Measurements from ENCODE around the gene PRELID3B. TPM values are rescaled to one million over a fixed set of nuclear protein-coding genes. Genes with fewer than 3 reads are reported as not detected.

PRELID3B gene
- total and polyA plus RNA-seq, 10 of the 15 experiments (the other 5 are each of a cell fraction or from before 2014, with no cell fraction given): 72.5 to 151 (median 124) TPM

DNA sequence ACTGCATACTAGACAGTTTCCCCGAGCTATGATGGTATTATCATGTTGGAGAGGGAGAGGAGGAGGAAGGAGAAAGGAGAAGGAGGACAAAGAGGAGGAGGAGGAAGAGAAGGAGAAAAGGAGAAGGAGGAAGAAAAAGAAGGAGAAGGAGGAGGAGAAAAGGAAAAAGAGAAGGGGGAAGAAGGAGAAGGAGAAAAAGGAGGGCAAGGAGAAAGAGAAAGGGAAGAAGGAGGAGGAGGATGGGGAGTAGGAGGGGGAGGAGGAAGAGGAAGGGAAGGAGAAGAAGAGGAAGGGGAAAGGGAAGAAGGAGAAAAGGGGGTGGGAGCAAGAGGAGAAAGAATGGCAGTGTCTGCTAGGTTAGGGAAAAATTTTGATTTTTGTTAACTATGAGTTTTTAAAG is 35.1 kb upstream of the PRELID3B start (continued):
- TF ChIP-seq CBX5 (IDR thresholded peaks at IDR 0.05; ENCODE audit: low read depth): no peak
- TF ChIP-seq MEF2B (IDR thresholded peaks at IDR 0.05; ENCODE audit: partially characterized antibody, poor library complexity, severe bottlenecking): no peak

DNA sequence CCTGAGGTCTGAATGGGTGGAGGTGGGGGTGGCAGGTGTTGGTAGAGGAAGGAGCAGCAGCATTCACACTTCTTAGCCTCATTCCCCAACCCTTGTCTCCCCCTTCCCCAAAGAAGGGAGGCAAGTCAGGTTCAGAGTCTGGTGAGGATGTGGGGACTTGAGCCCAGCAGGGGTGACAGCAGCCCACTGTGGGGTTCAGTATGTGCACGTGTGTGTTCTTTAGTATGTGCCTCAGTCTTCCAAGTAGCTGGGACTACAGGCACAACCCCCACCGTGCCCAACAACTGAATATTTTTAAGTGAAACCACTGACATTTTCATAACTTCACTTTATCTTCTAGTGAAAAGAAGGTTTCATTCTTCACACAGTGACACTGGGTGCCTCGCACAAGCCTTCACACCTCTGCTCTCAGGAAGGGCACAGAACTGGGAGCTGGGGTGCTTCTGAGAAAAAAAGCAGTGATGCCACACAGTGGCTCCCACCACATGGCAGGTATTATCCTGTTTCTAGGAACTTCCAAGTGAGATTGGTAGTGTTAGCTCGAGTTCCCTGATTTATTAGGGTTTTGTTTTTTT is 33.4 kb upstream of the PRELID3B start:
- no peak for ATAC-seq
- Histone ChIP-seq H3K36me3 (ENCODE audit: control insufficient read depth in 2 of 2, insufficient read depth in 2 of 2, low read length in 1 of 2) (no peaks in the 10 kb centered on the region), H3K79me2 (ENCODE audit: control insufficient read depth, insufficient read depth, low read length) (no peaks in the 10 kb centered on the region), H3K9ac (ENCODE audit: control insufficient read depth, insufficient read depth, low read length) (no peak overlapping the region), H3K9me3 (replicated peaks; ENCODE audit: control insufficient read depth, insufficient read depth, low read length) (no peaks in the 10 kb centered on the region), H3K4me1 (ENCODE audit: control insufficient read depth, insufficient read depth, low read length) (peaks cover 3% of the 10 kb centered on the region), H3K27me3 (replicated peaks in 1 of 2; ENCODE audit: control insufficient read depth in 2 of 2, insufficient read depth in 2 of 2, low read length in 1 of 2) (peaks cover 5 to 6% of the 10 kb centered on the region in 2 experiments), H4K20me1 (ENCODE audit: control insufficient read depth, insufficient read depth) (no peaks in the 10 kb centered on the region), H2AFZ (ENCODE audit: control insufficient read depth, low read depth, low read length) (no peak overlapping the region), H3K4me2 (ENCODE audit: control insufficient read depth, insufficient read depth) (no peak overlapping the region), H3K27ac (ENCODE audit: control insufficient read depth, insufficient read depth) (no peak overlapping the region), H3K4me3 (no peak overlapping the region)
- POLR2A ChIA-PET: no interaction called here
- FAIRE-seq: no peak
- intact Hi-C loops (cut with micrococcal nuclease; ENCODE audit: unreplicated experiment): no loop called here
- WGBS (ENCODE audit: insufficient coverage, insufficient replicate concordance, low lambda C conversion rate, missing lambda C conversion rate): 37% methylated on average over 4 of the region's 4 CpGs
- in situ Hi-C loops (cut with MboI): no loop called here
- RAD21 ChIA-PET (ENCODE audit: unreplicated experiment): interaction anchor here (0.6 kb wide), 1 partner anchor 419 kb away, joined by 4 read pairs; no protein-coding TSS in a partner anchor
- BruUV-seq (replicated peaks): no TSS peak
- CTCF ChIA-PET: interaction anchor here (1.4 kb wide), 1 partner anchor 12 kb away, joined by 4 read pairs; no protein-coding TSS in a partner anchor
- SMC1A ChIA-PET (ENCODE audit: uncharacterized antibody, unreplicated experiment): no interaction called here
- DNase-seq (ENCODE audit: low read depth, low spot score): no peak
- TF ChIP-seq, protein P1, sequence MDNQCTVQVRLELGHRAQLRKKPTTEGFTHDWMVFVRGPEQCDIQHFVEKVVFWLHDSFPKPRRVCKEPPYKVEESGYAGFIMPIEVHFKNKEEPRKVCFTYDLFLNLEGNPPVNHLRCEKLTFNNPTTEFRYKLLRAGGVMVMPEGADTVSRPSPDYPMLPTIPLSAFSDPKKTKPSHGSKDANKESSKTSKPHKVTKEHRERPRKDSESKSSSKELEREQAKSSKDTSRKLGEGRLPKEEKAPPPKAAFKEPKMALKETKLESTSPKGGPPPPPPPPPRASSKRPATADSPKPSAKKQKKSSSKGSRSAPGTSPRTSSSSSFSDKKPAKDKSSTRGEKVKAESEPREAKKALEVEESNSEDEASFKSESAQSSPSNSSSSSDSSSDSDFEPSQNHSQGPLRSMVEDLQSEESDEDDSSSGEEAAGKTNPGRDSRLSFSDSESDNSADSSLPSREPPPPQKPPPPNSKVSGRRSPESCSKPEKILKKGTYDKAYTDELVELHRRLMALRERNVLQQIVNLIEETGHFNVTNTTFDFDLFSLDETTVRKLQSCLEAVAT (IDR thresholded peaks at IDR 0.05): no peak
- TF ChIP-seq, protein P2, sequence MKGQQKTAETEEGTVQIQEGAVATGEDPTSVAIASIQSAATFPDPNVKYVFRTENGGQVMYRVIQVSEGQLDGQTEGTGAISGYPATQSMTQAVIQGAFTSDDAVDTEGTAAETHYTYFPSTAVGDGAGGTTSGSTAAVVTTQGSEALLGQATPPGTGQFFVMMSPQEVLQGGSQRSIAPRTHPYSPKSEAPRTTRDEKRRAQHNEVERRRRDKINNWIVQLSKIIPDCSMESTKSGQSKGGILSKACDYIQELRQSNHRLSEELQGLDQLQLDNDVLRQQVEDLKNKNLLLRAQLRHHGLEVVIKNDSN (IDR thresholded peaks at IDR 0.05; ENCODE audit: borderline replicate concordance, extremely low read length, insufficient read depth, low read depth, low read length): no peak
- TF ChIP-seq, protein P3, sequence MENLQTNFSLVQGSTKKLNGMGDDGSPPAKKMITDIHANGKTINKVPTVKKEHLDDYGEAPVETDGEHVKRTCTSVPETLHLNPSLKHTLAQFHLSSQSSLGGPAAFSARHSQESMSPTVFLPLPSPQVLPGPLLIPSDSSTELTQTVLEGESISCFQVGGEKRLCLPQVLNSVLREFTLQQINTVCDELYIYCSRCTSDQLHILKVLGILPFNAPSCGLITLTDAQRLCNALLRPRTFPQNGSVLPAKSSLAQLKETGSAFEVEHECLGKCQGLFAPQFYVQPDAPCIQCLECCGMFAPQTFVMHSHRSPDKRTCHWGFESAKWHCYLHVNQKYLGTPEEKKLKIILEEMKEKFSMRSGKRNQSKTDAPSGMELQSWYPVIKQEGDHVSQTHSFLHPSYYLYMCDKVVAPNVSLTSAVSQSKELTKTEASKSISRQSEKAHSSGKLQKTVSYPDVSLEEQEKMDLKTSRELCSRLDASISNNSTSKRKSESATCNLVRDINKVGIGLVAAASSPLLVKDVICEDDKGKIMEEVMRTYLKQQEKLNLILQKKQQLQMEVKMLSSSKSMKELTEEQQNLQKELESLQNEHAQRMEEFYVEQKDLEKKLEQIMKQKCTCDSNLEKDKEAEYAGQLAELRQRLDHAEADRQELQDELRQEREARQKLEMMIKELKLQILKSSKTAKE (IDR thresholded peaks at IDR 0.05; ENCODE audit: low read depth, poor library complexity, severe bottlenecking): no peak
- TF ChIP-seq, protein P4, sequence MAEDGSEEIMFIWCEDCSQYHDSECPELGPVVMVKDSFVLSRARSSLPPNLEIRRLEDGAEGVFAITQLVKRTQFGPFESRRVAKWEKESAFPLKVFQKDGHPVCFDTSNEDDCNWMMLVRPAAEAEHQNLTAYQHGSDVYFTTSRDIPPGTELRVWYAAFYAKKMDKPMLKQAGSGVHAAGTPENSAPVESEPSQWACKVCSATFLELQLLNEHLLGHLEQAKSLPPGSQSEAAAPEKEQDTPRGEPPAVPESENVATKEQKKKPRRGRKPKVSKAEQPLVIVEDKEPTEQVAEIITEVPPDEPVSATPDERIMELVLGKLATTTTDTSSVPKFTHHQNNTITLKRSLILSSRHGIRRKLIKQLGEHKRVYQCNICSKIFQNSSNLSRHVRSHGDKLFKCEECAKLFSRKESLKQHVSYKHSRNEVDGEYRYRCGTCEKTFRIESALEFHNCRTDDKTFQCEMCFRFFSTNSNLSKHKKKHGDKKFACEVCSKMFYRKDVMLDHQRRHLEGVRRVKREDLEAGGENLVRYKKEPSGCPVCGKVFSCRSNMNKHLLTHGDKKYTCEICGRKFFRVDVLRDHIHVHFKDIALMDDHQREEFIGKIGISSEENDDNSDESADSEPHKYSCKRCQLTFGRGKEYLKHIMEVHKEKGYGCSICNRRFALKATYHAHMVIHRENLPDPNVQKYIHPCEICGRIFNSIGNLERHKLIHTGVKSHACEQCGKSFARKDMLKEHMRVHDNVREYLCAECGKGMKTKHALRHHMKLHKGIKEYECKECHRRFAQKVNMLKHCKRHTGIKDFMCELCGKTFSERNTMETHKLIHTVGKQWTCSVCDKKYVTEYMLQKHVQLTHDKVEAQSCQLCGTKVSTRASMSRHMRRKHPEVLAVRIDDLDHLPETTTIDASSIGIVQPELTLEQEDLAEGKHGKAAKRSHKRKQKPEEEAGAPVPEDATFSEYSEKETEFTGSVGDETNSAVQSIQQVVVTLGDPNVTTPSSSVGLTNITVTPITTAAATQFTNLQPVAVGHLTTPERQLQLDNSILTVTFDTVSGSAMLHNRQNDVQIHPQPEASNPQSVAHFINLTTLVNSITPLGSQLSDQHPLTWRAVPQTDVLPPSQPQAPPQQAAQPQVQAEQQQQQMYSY (CRISPR knock-in tag; IDR thresholded peaks at IDR 0.05): no peak
- TF ChIP-seq IKZF2 (IDR thresholded peaks at IDR 0.05): no peak
- TF ChIP-seq CREB1 (IDR thresholded peaks at IDR 0.05; ENCODE audit: low read depth): no peak
- no peak for TF ChIP-seq RUNX3 (IDR thresholded peaks at IDR 0.05; ENCODE audit: low read length)
- TF ChIP-seq CEBPB (IDR thresholded peaks at IDR 0.05; ENCODE audit: borderline replicate concordance in 1 of 2, low read depth in 2 of 2, low read length in 2 of 2): no peak
- no peak for TF ChIP-seq RFX5 (IDR thresholded peaks at IDR 0.05; ENCODE audit: low read depth, low read length)
- TF ChIP-seq STAT1 (conservative IDR thresholded peaks at IDR 0.05): no peak
- TF ChIP-seq DPF2 (IDR thresholded peaks at IDR 0.05): no peak
- TF ChIP-seq ESRRA (IDR thresholded peaks at IDR 0.05; ENCODE audit: low read length): no peak
- TF ChIP-seq STAT3 (IDR thresholded peaks at IDR 0.05; ENCODE audit: low read depth, low read length): no peak
